Posterior vena cava (tissue), 2 donors: Measurements from ENCODE around the gene SATB2. TPM values are rescaled to one million over a fixed set of nuclear protein-coding genes. Genes with fewer than 3 reads are reported as not detected.

Source experiments
- DNase-seq: peaks from one replicate; pipeline ENCODE4 v3.0.0-alpha.2; 2020; ENCODE audit warnings: low spot score
- intact Hi-C, 2 donors: fragments of 100-400 bp; cut with DNase I; formaldehyde crosslinking; loops; one replicate each; pipeline versions ENCODE4 v1.14.1 to v1.14.2; 2022 to 2023
- long read RNA-seq, 2 donors: library from polyadenylated mRNA; unstranded; transcript quantifications; one replicate each; pipeline ENCODE4 v2.0.0, GENCODE V29; 2020 to 2021
- total RNA-seq, 2 donors: library from RNA; stranded (reverse); fragmentation: NEBNext Ultra II Directional; extraction: Animal tissue kit (Norgen Biotek cat#: 25700); gene quantifications; one replicate each; pipeline ENCODE4 v1.2.1, GENCODE V29; 2021
- donor health status: DM: yes; HTN: yes; CAD: no.
- donor health status: DM: yes; HTN: yes; CAD: no.

The SATB2 gene
- total RNA-seq = 1 to 10 TPM; 5.3 to 9.0 TPM
- long read RNA-seq, donor 1 = 0 reads
- long read RNA-seq, donor 2, partial matches to known transcripts = 0 of 2 reads
- long read RNA-seq, donor 2, other reads (novel, unspliced or antisense) = 2 of 2 reads

GRCh38 chr2:199457147-199458008 is at the start of gene SATB2:
Gene SATB2 (minus strand): TSS chr2:199457939. CDS start chr2:199456037, 1,902 bp downstream.
- DNase-seq = peak; percentile 81
- intact Hi-C loops = no loop called here

- intact Hi-C loops = no loop called here
- DNase-seq = no peak
Measured at GRCh38 chr2:199505755-199506403, 48.1 kb upstream of the SATB2 start.

GRCh38 chr2:199503148-199503547 is 45.4 kb upstream of the SATB2 start:
- DNase-seq = no peak
- intact Hi-C loops = no loop called here

- no peak for DNase-seq
- intact Hi-C loops = no loop called here
Measured at GRCh38 chr2:199499005-199499404, 41.3 kb upstream of the SATB2 start.

GRCh38 chr2:199495147-199495546 is 37.4 kb upstream of the SATB2 start:
- no peak for DNase-seq
- intact Hi-C loops = no loop called here

- DNase-seq = no peak
- intact Hi-C loops = no loop called here
Measured at GRCh38 chr2:199490049-199490448, 32.3 kb upstream of the SATB2 start.

- DNase-seq = no peak
- intact Hi-C loops = loop anchor here in 1 of 2 donors (10.0 kb wide), 2 partner anchors 484 to 1174 kb away; no protein-coding TSS in a partner anchor
Measured at GRCh38 chr2:199488772-199489400, 31.1 kb upstream of the SATB2 start.

GRCh38 chr2:199485732-199486335 is 28.1 kb upstream of the SATB2 start:
- DNase-seq = no peak
- intact Hi-C loops = loop anchor here in 1 of 2 donors (10.0 kb wide), 2 partner anchors 481 to 1171 kb away; no protein-coding TSS in a partner anchor

- intact Hi-C loops = loop anchor here in 1 of 2 donors (10.0 kb wide), 2 partner anchors 480 to 1170 kb away; no protein-coding TSS in a partner anchor
Measured at GRCh38 chr2:199484927-199485326, 27.2 kb upstream of the SATB2 start.

GRCh38 chr2:199480966-199481365 is 23.2 kb upstream of the SATB2 start:
- intact Hi-C loops = loop anchor here in 1 of 2 donors (10.0 kb wide), 2 partner anchors 476 to 1166 kb away; no protein-coding TSS in a partner anchor
- no peak for DNase-seq

More at GRCh38 chr2:199484927-199485326, 27.2 kb upstream of the SATB2 start:
- DNase-seq = no peak

- DNase-seq = no peak
- intact Hi-C loops = no loop called here
Measured at GRCh38 chr2:199477277-199477834, 19.6 kb upstream of the SATB2 start.

- peak; percentile 91 for DNase-seq
- intact Hi-C loops = no loop called here
Measured at GRCh38 chr2:199471443-199472057, 13.8 kb upstream of the SATB2 start.

- DNase-seq = no peak
- intact Hi-C loops = no loop called here
Measured at GRCh38 chr2:199470672-199471442, 13.1 kb upstream of the SATB2 start.

GRCh38 chr2:199470361-199470671 is 12.6 kb upstream of the SATB2 start:
- intact Hi-C loops = no loop called here
- no peak for DNase-seq

GRCh38 chr2:199469514-199470360 is 12.0 kb upstream of the SATB2 start:
- no peak for DNase-seq
- intact Hi-C loops = no loop called here

GRCh38 chr2:199468561-199469513 is 11.1 kb upstream of the SATB2 start:
- no peak for DNase-seq
- intact Hi-C loops = no loop called here
